SK-N-MC (cell line): ENCODE results near the gene DNAJA4.

Source experiments
- EZH2 ChIP-seq: fragments of 200-600 bp; sonication (generic); IDR thresholded peaks from one replicate; pipeline ENCODE4 v1.6.1; 2017; ENCODE audit warnings: antibody characterized with exemption
- FOXP2 ChIP-seq: optimal IDR thresholded peaks from 2 replicates; pipeline ENCODE3; 2011; ENCODE audit warnings: mild to moderate bottlenecking, moderate library complexity; ENCODE audit not compliant: insufficient read depth; ENCODE audit errors: extremely low read length, control extremely low read depth
- POLR2AphosphoS5 ChIP-seq: IDR thresholded peaks from 2 replicates; pipeline ENCODE4 v1.6.1; 2012; ENCODE audit warnings: mild to moderate bottlenecking, low read depth, low read length, borderline replicate concordance

- no peak for TF ChIP-seq FOXP2
- TF ChIP-seq POLR2AphosphoS5: no peak
- TF ChIP-seq EZH2: no peak
Observed at GRCh38 chr15:78224023-78224411, 40.3 kb upstream of the DNAJA4 start.
